Glutamatergic neuron (in vitro differentiated cells): ENCODE results near the gene KCNQ1. TPM values are rescaled to one million over a fixed set of nuclear protein-coding genes. Genes with fewer than 3 reads are reported as not detected.

ENCODE experiments used
- DNase-seq: peaks from one replicate; pipeline ENCODE4 v3.0.0; 2022
- H3K27ac Mint-ChIP-seq: one replicate; pipeline ENCODE4 v1.8.0; 2020; ENCODE audit warnings: mild to moderate bottlenecking, mixed read lengths, inconsistent platforms; ENCODE audit not compliant: unreplicated experiment
- H3K27me3 Mint-ChIP-seq: one replicate; pipeline ENCODE4 v1.8.0; 2020; ENCODE audit warnings: mild to moderate bottlenecking, moderate library complexity, mixed read lengths, inconsistent platforms; ENCODE audit not compliant: unreplicated experiment
- H3K36me3 Mint-ChIP-seq: one replicate; pipeline ENCODE4 v1.8.0; 2020; ENCODE audit warnings: mild to moderate bottlenecking, mixed read lengths, inconsistent platforms; ENCODE audit not compliant: unreplicated experiment
- H3K4me1 Mint-ChIP-seq: one replicate; pipeline ENCODE4 v1.8.0; 2020; ENCODE audit warnings: mild to moderate bottlenecking, low read depth, mixed read lengths, inconsistent platforms; ENCODE audit not compliant: unreplicated experiment
- H3K4me3 Mint-ChIP-seq: one replicate; pipeline ENCODE4 v1.8.0; 2020; ENCODE audit warnings: mild to moderate bottlenecking, mixed read lengths, inconsistent platforms; ENCODE audit not compliant: unreplicated experiment
- H3K9me3 Mint-ChIP-seq: one replicate; pipeline ENCODE4 v1.8.0; 2020; ENCODE audit warnings: mild to moderate bottlenecking, moderate library complexity, mixed read lengths, inconsistent platforms; ENCODE audit not compliant: unreplicated experiment
- CTCF ChIP-seq: fragments of 200-600 bp; sonication (generic); IDR thresholded peaks from one replicate; pipeline ENCODE4 v1.5.0; 2021; ENCODE audit not compliant: partially characterized antibody, unreplicated experiment
- total RNA-seq: library from RNA; stranded (reverse); fragmentation: NEBNext Ultra II Directional; extraction: Animal tissue kit (Norgen Biotek cat#: 25700); gene quantifications from one replicate; pipeline ENCODE4 v1.2.1, GENCODE V29; 2021; ENCODE audit not compliant: unreplicated experiment

KCNQ1 gene
- total RNA-seq, 1 donor from 2014 or later: 0.44 TPM

GRCh38 chr11:2701898-2702434 is 257.2 kb downstream of the KCNQ1 start:
- peaks cover 17% of the 10 kb centered on the region for H3K27me3 Mint-ChIP-seq
- peak; percentile 5 for DNase-seq
- H3K4me1 Mint-ChIP-seq: peaks cover 31% of the 10 kb centered on the region
- peaks cover 7% of the 10 kb centered on the region for H3K36me3 Mint-ChIP-seq
- no peak overlapping the region for H3K27ac Mint-ChIP-seq
- H3K4me3 Mint-ChIP-seq: peak overlapping the region; percentile 6
- TF ChIP-seq CTCF: no peak
- H3K9me3 Mint-ChIP-seq: peaks cover 16% of the 10 kb centered on the region

- peaks cover 29% of the 10 kb centered on the region for H3K4me1 Mint-ChIP-seq
- H3K27ac Mint-ChIP-seq: peak overlapping the region; percentile 48
- peaks cover 16% of the 10 kb centered on the region for H3K9me3 Mint-ChIP-seq
- TF ChIP-seq CTCF: no peak
- H3K4me3 Mint-ChIP-seq: peak overlapping the region; percentile 72
- DNase-seq: peak; percentile 15
- H3K36me3 Mint-ChIP-seq: peaks cover 7% of the 10 kb centered on the region
- H3K27me3 Mint-ChIP-seq: peaks cover 17% of the 10 kb centered on the region
These were observed 258.1 kb downstream of the KCNQ1 start for GRCh38 chr11:2702771-2703362.

- Mint-ChIP-seq H3K27ac (peak overlapping the region; percentile 48), H3K27me3 (peaks cover 15% of the 10 kb centered on the region), H3K4me1 (peaks cover 29% of the 10 kb centered on the region)
These were observed 258.7 kb downstream of the KCNQ1 start for GRCh38 chr11:2703363-2704141.

GRCh38 chr11:2704356-2704755 is 259.5 kb downstream of the KCNQ1 start:
- H3K9me3 Mint-ChIP-seq: peaks cover 9% of the 10 kb centered on the region
- peak overlapping the region; percentile 59 for H3K4me3 Mint-ChIP-seq
- TF ChIP-seq CTCF: no peak
- H3K36me3 Mint-ChIP-seq: peaks cover 7% of the 10 kb centered on the region
- H3K27me3 Mint-ChIP-seq: peaks cover 10% of the 10 kb centered on the region
- H3K27ac Mint-ChIP-seq: peak overlapping the region; percentile 22
- peaks cover 29% of the 10 kb centered on the region for H3K4me1 Mint-ChIP-seq
- peak; percentile 4 for DNase-seq

More at GRCh38 chr11:2703363-2704141, 258.7 kb downstream of the KCNQ1 start:
- peak; percentile 71 for DNase-seq
- Mint-ChIP-seq H3K36me3 (peaks cover 7% of the 10 kb centered on the region), H3K9me3 (peaks cover 14% of the 10 kb centered on the region), H3K4me3 (peak overlapping the region; percentile 72)
- no peak for TF ChIP-seq CTCF
